ENCODE results near the gene RHOBTB3.

Gene RHOBTB3

DNA sequence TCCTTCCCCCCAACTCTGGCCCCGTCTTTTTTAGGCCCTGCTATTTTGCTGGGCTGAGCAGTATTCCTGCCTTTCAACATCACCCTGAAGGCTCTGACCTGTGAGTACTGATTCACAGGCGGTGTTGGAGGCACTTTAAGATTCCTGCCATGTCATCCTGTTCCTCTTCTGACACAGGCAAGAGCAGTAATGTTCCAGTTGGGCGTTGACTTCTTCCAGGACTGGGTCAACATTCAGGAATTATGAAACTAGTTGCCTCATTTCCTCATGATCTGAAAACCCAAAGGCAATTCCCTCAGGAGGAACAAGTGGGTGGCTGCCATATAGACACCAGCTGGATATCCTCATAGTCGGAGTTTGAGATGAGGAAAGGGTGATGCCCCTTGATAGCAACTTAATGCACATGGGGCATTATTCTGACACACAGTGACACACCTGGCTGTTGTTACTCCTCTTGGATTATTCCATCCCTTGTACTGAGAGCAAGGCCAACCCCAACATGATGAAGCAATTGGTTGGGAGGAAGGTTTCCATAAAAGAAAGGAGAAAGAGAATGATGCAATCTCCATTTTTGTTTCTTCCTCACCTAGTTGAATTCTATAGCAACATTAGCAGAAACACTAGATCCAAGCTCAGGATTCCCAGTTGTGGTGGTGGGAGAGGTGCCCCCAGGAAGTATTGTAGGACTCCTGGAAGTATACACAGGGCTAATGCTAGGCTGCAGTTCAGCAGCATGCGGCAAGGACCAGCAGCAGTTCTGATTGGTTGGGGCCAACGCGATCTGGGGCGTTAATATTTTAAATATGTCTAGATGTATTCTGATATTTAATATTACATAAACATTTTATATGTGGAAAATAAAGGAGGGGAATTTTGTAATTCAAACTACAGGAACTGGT lies 111.0 kb downstream of the RHOBTB3 start:
- no peak for DNase-seq (ENCODE audit: low read depth)

DNA sequence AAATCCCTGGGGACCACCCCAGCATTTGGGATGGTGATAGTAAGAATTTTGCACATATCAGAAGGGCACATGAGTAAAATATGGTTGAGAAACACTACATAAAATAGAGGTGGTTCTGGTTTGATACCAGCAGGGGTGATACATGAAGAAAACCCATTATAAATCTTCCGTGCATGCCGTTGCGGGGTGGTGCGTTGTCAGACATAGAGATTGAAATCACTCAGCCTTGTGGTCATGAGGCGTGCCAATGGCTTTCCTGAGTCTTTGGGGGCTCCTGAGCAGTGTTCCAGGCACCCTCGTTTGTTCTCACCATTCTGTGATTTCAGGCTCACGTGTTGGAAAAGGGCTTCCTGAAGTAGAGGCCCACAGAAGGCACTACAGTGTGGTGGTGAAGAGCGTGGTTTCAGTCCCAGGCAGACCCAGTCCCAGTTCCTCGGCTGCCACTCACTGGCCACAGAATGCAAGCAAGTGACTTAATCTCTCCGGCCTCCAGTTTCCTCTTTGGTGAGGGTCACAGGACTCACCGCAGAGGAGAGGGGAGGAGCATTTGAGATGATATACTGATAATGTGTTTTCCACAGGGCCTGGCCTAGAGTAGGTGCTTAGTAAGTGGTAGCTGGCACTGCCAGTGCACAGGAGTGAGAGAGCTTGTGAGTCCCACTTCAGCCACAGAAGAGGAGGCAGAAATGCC lies 111.9 kb downstream of the RHOBTB3 start:
- peak; percentile 65 for DNase-seq (ENCODE audit: low read depth)

DNA sequence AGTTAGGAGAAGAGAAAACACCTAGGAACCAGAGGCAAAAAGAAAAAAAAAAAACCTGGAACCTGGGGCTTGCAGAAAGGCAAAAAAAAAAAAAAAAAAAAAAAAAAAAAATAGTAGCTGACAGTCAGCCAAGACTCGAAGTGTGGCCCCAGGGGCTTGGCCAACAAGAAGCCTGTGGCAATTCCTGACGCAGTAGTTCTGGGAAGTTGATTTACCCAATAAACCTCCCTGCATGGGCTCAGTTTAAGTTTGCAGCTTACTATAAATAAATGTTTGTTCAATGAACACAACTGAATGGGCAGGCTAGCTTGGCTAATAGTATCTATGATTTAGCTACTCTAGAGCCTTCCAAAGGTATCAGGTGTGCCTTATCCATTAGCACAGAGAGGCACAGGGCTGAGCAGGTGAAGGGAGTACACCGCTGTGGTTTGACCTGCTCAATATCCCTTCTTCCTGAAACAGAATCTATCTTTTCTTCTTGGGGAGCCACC lies 112.6 kb downstream of the RHOBTB3 start:
- DNase-seq (ENCODE audit: low read depth), result no peak

DNA sequence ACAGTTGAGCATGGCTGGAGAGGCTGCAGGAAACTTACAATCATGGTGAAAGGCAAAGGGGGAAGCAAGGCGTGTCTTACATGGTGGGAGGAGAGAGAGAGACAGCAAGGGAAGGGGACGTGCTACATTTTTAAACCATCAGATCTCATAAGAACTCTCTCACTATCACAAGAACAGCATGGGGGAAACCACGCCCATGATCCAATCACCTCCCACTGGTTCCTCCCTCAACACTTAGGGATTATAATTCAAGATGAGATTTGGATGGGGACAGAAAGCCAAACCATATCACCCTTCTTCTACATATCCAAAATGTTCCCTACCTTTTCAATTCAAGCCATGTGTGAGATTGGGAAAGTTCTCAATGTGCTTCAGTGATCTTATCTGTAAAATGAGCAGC lies 114.3 kb downstream of the RHOBTB3 start:
- no peak for DNase-seq (ENCODE audit: low read depth)
